DMS 273 (cell line): Measurements from ENCODE around the gene ZNF91.
"Not testable (repeated sequence)": the region's sequence is repeated elsewhere in the genome, so short reads cannot be mapped to it uniquely, and the experiment has no call there.

ENCODE experiments used
- DNase-seq: peaks from one replicate; lab custom pipeline; 2025; ENCODE audit not compliant: unreplicated experiment; lab: John Stamatoyannopoulos, UW

ZNF91 gene

GRCh38 chr19:23321403-23321802 lies 73.9 kb downstream of the ZNF91 start:
- DNase-seq = not testable (repeated sequence)

- not testable (repeated sequence) for DNase-seq
Observed at GRCh38 chr19:23319571-23319970, 75.7 kb downstream of the ZNF91 start.

- DNase-seq = not testable (repeated sequence)
Observed at GRCh38 chr19:23318941-23319340, 76.3 kb downstream of the ZNF91 start.

- DNase-seq = no peak
Observed at GRCh38 chr19:23318143-23318542, 77.1 kb downstream of the ZNF91 start.

GRCh38 chr19:23315286-23315685 lies 80.0 kb downstream of the ZNF91 start:
- no peak for DNase-seq

GRCh38 chr19:23314505-23315251 lies 80.6 kb downstream of the ZNF91 start:
- no peak for DNase-seq

GRCh38 chr19:23313196-23313595 lies 82.1 kb downstream of the ZNF91 start:
- no peak for DNase-seq

GRCh38 chr19:23312515-23312914 lies 82.8 kb downstream of the ZNF91 start:
- no peak for DNase-seq

- DNase-seq = no peak
Observed at GRCh38 chr19:23311551-23311950, 83.7 kb downstream of the ZNF91 start.

- no peak for DNase-seq
Observed at GRCh38 chr19:23310729-23311211, 84.5 kb downstream of the ZNF91 start.

- no peak for DNase-seq
Observed at GRCh38 chr19:23309926-23310325, 85.3 kb downstream of the ZNF91 start.

GRCh38 chr19:23305555-23305954 lies 89.7 kb downstream of the ZNF91 start:
- DNase-seq = peak; percentile 33

- DNase-seq = no peak
Observed at GRCh38 chr19:23304238-23304637, 91.0 kb downstream of the ZNF91 start.

GRCh38 chr19:23294141-23294540 lies 101.1 kb downstream of the ZNF91 start:
- no peak for DNase-seq

GRCh38 chr19:23289966-23290365 lies 105.3 kb downstream of the ZNF91 start:
- DNase-seq = not testable (repeated sequence)
